Measurements from ENCODE around the gene CCDC30. TPM values are rescaled to one million over a fixed set of nuclear protein-coding genes. Genes with fewer than 3 reads are reported as not detected.

CCDC30 gene
- total and polyA plus RNA-seq, 10 of the 15 experiments (the other 5 are each of a cell fraction or from before 2014, with no cell fraction given), result 0.46 to 1.8 (median 1.0) TPM

- H3K4me3 ChIP-seq, result no peak overlapping the region
- DNase-seq (ENCODE audit: low read depth, low spot score) (no peak), ATAC-seq (no peak), FAIRE-seq (no peak)
- TF ChIP-seq PAX5 (IDR thresholded peaks at IDR 0.05; ENCODE audit: borderline replicate concordance, low read depth, low read length) (no peak), USF2 (IDR thresholded peaks at IDR 0.05; ENCODE audit: borderline replicate concordance, low read depth, low read length) (no peak), ZSCAN29 (IDR thresholded peaks at IDR 0.05) (no peak), CEBPZ (IDR thresholded peaks at IDR 0.05; ENCODE audit: low read depth, low read length) (no peak), SUZ12 (IDR thresholded peaks at IDR 0.05; ENCODE audit: unreplicated experiment) (no peak), MXI1 (IDR thresholded peaks at IDR 0.05; ENCODE audit: low read depth, low read length) (no peak), FOXM1 (IDR thresholded peaks at IDR 0.05; ENCODE audit: low read depth, low read length) (no peak), BCL11A (IDR thresholded peaks at IDR 0.05; ENCODE audit: low read depth, low read length) (no peak), CHD1 (IDR thresholded peaks at IDR 0.05; ENCODE audit: low read depth, low read length) (no peak), MEF2A (IDR thresholded peaks at IDR 0.05; ENCODE audit: insufficient read depth, low read depth, low read length) (no peak), BACH1 (IDR thresholded peaks at IDR 0.05; ENCODE audit: borderline replicate concordance) (no peak), POLR2A (IDR thresholded peaks at IDR 0.05; ENCODE audit: low read depth, low read length) (no peak), SKIL (IDR thresholded peaks at IDR 0.05; ENCODE audit: low read depth, poor library complexity, severe bottlenecking) (no peak), RBBP5 (conservative IDR thresholded peaks at IDR 0.05) (no peak), CHD4 (IDR thresholded peaks at IDR 0.05) (no peak), HDAC2 (IDR thresholded peaks at IDR 0.05) (no peak), ZNF24 (IDR thresholded peaks at IDR 0.05) (no peak), YBX1 (IDR thresholded peaks at IDR 0.05) (no peak), RUNX3 (IDR thresholded peaks at IDR 0.05; ENCODE audit: low read length) (no peak)
- H4K20me1 ChIP-seq (ENCODE audit: control insufficient read depth, insufficient read depth), result no peaks in the 10 kb centered on the region
- POLR2A ChIA-PET, result interaction anchor here (0.6 kb wide), 2 partner anchors 60 to 451 kb away, joined by 3 read pairs; no protein-coding TSS in a partner anchor
- H3K4me1 ChIP-seq (ENCODE audit: control insufficient read depth, insufficient read depth, low read length), result peaks cover 5% of the 10 kb centered on the region; the same call in 1 of the 2 replicates
- SMC1A ChIA-PET (ENCODE audit: uncharacterized antibody, unreplicated experiment), result interaction anchor here (1.5 kb wide), 1 partner anchor 12 kb away, joined by 5 read pairs; no protein-coding TSS in a partner anchor
- no peak overlapping the region for H3K9ac ChIP-seq (ENCODE audit: control insufficient read depth, insufficient read depth, low read length)
- CTCF ChIA-PET, result no interaction called here
- BruUV-seq (replicated peaks), result no TSS peak
- peaks cover 20% of the 10 kb centered on the region for H3K79me2 ChIP-seq (ENCODE audit: control insufficient read depth, insufficient read depth, low read length)
- in situ Hi-C loops (cut with MboI) (no loop called here), intact Hi-C loops (cut with micrococcal nuclease; ENCODE audit: unreplicated experiment) (loop anchor here (5.0 to 10.0 kb wide), 2 partner anchors 221 to 286 kb away; partner anchors contain the start of gene YBX1)
- H2AFZ ChIP-seq (ENCODE audit: control insufficient read depth, low read depth, low read length), result no peak overlapping the region
- no peak overlapping the region for H3K4me2 ChIP-seq (ENCODE audit: control insufficient read depth, insufficient read depth)
- WGBS (ENCODE audit: insufficient coverage, insufficient replicate concordance, low lambda C conversion rate, missing lambda C conversion rate), result 89% methylated on average over 2 of the region's 2 CpGs
- no peaks in the 10 kb centered on the region for H3K27me3 ChIP-seq (replicated peaks in 1 of 2; ENCODE audit: control insufficient read depth in 2 of 2, insufficient read depth in 2 of 2, low read length in 1 of 2)
- H3K27ac ChIP-seq (ENCODE audit: control insufficient read depth, insufficient read depth), result no peak overlapping the region
- no peaks in the 10 kb centered on the region for H3K9me3 ChIP-seq (replicated peaks; ENCODE audit: control insufficient read depth, insufficient read depth, low read length)
- RAD21 ChIA-PET (ENCODE audit: unreplicated experiment), result no interaction called here
- peaks cover 0 to 8% of the 10 kb centered on the region in 2 experiments; a peak in 1 of 4 replicates for H3K36me3 ChIP-seq (ENCODE audit: control insufficient read depth in 2 of 2, insufficient read depth in 2 of 2, low read length in 1 of 2)
These were observed 1.9 kb upstream of the CCDC30 start for GRCh38 chr1:42461196-42461595.

Measured in GM12878 (cell line).